Measurements from ENCODE around the gene NIN. TPM values are rescaled to one million over a fixed set of nuclear protein-coding genes. Genes with fewer than 3 reads are reported as not detected.

The NIN gene
- total RNA-seq, 4 donors from 2014 or later: 23.7 to 51.2 (median 29.5) TPM

- no peak for DNase-seq (ENCODE audit: low spot score)
- ATAC-seq (ENCODE audit: low FRiP score): no peak
- no peak for TF ChIP-seq CTCF (IDR thresholded peaks at IDR 0.05)
Observed at GRCh38 chr14:50831726-50832168, 785 bp upstream of the NIN start.

- ATAC-seq (ENCODE audit: low FRiP score) (peak; percentile 80), DNase-seq (ENCODE audit: low spot score) (no peak)
- TF ChIP-seq CTCF (IDR thresholded peaks at IDR 0.05): no peak
Observed at GRCh38 chr14:50830044-50830931, 674 bp downstream of the NIN start.

DNA sequence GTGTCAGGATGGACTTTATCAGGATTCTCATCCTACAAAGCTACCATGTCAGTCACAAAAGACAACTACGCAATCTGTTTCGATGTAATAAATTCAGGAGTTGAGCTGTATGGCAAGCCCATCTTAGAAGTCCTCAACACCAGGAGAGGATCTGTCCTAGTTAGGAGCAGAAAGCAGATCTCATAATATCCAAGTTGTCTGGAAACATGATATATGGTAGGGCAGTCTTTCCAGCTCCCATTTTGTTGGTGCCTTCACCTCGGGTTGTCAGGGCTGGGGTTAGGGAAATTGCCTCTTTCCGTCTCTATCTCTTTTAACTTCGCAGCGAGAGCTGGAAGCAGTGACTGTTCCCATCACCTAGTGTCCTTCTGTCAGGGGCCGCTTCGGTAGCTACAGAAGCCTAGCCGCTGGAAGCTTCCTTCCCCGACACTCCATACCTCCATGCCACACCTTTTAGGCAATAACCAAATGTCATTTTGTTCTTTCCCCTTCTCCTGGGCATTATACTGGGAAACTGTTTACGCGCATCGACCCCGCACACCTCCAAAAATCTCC lies 1.4 kb downstream of the NIN start:
- no peak for TF ChIP-seq CTCF (IDR thresholded peaks at IDR 0.05)
- DNase-seq (ENCODE audit: low spot score) (no peak), ATAC-seq (ENCODE audit: low FRiP score) (no peak)

- TF ChIP-seq CTCF (IDR thresholded peaks at IDR 0.05): no peak
- DNase-seq (ENCODE audit: low spot score) (no peak), ATAC-seq (ENCODE audit: low FRiP score) (no peak)
Observed at GRCh38 chr14:50828721-50829488, 2.1 kb downstream of the NIN start.

GRCh38 chr14:50826681-50827080 lies 4.3 kb downstream of the NIN start:
- no peak for DNase-seq (ENCODE audit: low spot score)
- TF ChIP-seq CTCF (IDR thresholded peaks at IDR 0.05): no peak
- ATAC-seq (ENCODE audit: low FRiP score): no peak

DNA sequence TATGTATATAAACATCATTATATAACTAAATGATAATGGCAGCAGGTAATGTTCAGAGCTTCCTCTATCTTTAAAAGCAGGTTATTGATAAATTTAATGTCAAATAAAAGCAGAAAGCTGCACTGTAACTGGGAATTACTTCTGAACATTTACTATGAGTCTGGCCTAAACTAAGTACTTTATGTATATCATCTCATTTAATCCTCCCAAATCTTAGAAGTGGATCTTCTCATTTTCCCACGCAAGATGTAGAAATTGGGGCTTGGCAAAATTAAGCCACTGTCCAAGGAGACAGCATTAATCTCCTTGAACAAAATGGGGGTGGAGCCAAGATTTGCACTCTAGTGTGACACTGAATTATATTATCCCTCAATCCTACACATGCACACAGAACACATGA lies 5.7 kb downstream of the NIN start:
- DNase-seq (ENCODE audit: low spot score): no peak
- ATAC-seq (ENCODE audit: low FRiP score): no peak
- TF ChIP-seq CTCF (IDR thresholded peaks at IDR 0.05): no peak

Measured in omental fat pad (tissue), 4 donors.